Loucy (cell line): ENCODE data around the gene ATP5F1C.

Experiments used
- H2AFZ ChIP-seq: fragments of 200-600 bp; sonication (generic); 2 replicates; pipeline ENCODE4 v1.6.0; 2016; ENCODE audit warnings: antibody characterized with exemption, mild to moderate bottlenecking, low read length, moderate library complexity
- H3F3A ChIP-seq: fragments of 200-600 bp; 2 replicates; pipeline ENCODE4 v1.6.0; 2016; ENCODE audit warnings: antibody characterized with exemption, low read depth, mild to moderate bottlenecking
- H3K27me3 ChIP-seq: fragments of 200-600 bp; sonication (generic); 2 replicates; pipeline ENCODE4 v1.6.1; 2014; ENCODE audit warnings: low read length, mild to moderate bottlenecking; ENCODE audit not compliant: insufficient read depth, poor library complexity, severe bottlenecking
- H3K36me3 ChIP-seq: fragments of 200-600 bp; sonication (generic); 2 replicates; pipeline ENCODE4 v1.6.1; 2016; ENCODE audit warnings: low read length; ENCODE audit not compliant: insufficient read depth
- H3K4me1 ChIP-seq: fragments of 200-600 bp; sonication (generic); 2 replicates; pipeline ENCODE4 v1.5.1; 2014; ENCODE audit warnings: low read length, mild to moderate bottlenecking; ENCODE audit not compliant: insufficient read depth, poor library complexity, severe bottlenecking
- H3K4me2 ChIP-seq: fragments of 200-600 bp; sonication (generic); 2 replicates; pipeline ENCODE4 v1.6.0; 2014; ENCODE audit warnings: antibody characterized with exemption, low read length, low read depth, mild to moderate bottlenecking; ENCODE audit not compliant: poor library complexity, severe bottlenecking
- H3K4me3 ChIP-seq: fragments of 200-600 bp; sonication (generic); 2 replicates; pipeline ENCODE4 v1.5.1; 2014; ENCODE audit warnings: low read length, mild to moderate bottlenecking, mixed read lengths; ENCODE audit not compliant: poor library complexity, severe bottlenecking
- H3K79me2 ChIP-seq: fragments of 200-600 bp; sonication (generic); 2 replicates; pipeline ENCODE4 v1.6.1; 2014; ENCODE audit warnings: low read length; ENCODE audit not compliant: insufficient read depth
- H3K9ac ChIP-seq: fragments of 200-600 bp; sonication (generic); 2 replicates; pipeline ENCODE4 v1.6.0; 2014; ENCODE audit warnings: mild to moderate bottlenecking, low read depth, low read length, moderate library complexity; ENCODE audit not compliant: poor library complexity, severe bottlenecking
- H3K9me2 ChIP-seq: fragments of 200-600 bp; sonication (generic); replicated peaks from 2 replicates; pipeline ENCODE4 v1.6.1; 2016; ENCODE audit warnings: low read depth, low read length, mixed read lengths
- H3K9me3 ChIP-seq: fragments of 200-600 bp; sonication (generic); 2 replicates; pipeline ENCODE4 v1.6.1; 2014; ENCODE audit warnings: mild to moderate bottlenecking, antibody characterized with exemption, low read length, low read depth; ENCODE audit not compliant: insufficient read depth
- H4K20me1 ChIP-seq: fragments of 200-600 bp; sonication (generic); 2 replicates; pipeline ENCODE4 v1.6.0; 2014; ENCODE audit warnings: antibody characterized with exemption, low read length, mild to moderate bottlenecking; ENCODE audit not compliant: insufficient read depth, poor library complexity, severe bottlenecking
- EZH2phosphoT487 ChIP-seq: fragments of 200-600 bp; IDR thresholded peaks from 2 replicates; pipeline ENCODE4 v1.6.1; 2018; ENCODE audit warnings: antibody characterized with exemption, mild to moderate bottlenecking, moderate library complexity, borderline replicate concordance
- TF ChIP-seq, protein P1 (sequence below): fragments of 200-600 bp; sonication (generic); conservative IDR thresholded peaks from 2 replicates; pipeline ENCODE4 v1.5.1; 2014; ENCODE audit warnings: mild to moderate bottlenecking, antibody characterized with exemption, low read length

The ATP5F1C gene

DNA sequence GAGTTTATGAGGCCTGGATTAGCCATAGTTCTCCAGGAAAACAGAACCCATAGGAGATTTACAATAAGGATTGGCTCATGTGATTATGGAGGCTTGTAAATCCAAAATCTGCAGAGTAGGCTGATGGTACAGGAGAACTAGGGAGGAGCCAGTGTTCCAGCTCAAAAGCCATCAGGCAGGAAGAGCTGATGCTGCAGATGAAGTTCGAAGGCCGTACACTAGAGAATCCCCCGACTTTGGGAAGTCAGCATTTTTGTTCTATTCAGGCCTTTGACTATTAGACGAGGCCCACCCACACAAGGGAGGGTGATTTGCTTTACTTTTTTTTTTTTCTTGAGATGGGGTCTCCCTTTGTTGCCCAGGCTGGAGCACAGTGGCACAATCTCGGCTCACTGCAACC, 37.8 kb upstream of the ATP5F1C start:
- Histone ChIP-seq H3K9ac (no peak overlapping the region), H3K9me2 (no peaks in the 10 kb centered on the region), H4K20me1 (no peaks in the 10 kb centered on the region), H3K27me3 (no peaks in the 10 kb centered on the region), H3K36me3 (peaks cover 28% of the 10 kb centered on the region; the same call in 1 of the 2 replicates), H3K9me3 (no peaks in the 10 kb centered on the region), H2AFZ (no peak overlapping the region), H3K4me2 (no peak overlapping the region), H3F3A (no peaks in the 10 kb centered on the region), H3K4me3 (no peak overlapping the region), H3K4me1 (no peaks in the 10 kb centered on the region), H3K79me2 (no peaks in the 10 kb centered on the region)
- TF ChIP-seq, protein P1, sequence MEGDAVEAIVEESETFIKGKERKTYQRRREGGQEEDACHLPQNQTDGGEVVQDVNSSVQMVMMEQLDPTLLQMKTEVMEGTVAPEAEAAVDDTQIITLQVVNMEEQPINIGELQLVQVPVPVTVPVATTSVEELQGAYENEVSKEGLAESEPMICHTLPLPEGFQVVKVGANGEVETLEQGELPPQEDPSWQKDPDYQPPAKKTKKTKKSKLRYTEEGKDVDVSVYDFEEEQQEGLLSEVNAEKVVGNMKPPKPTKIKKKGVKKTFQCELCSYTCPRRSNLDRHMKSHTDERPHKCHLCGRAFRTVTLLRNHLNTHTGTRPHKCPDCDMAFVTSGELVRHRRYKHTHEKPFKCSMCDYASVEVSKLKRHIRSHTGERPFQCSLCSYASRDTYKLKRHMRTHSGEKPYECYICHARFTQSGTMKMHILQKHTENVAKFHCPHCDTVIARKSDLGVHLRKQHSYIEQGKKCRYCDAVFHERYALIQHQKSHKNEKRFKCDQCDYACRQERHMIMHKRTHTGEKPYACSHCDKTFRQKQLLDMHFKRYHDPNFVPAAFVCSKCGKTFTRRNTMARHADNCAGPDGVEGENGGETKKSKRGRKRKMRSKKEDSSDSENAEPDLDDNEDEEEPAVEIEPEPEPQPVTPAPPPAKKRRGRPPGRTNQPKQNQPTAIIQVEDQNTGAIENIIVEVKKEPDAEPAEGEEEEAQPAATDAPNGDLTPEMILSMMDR = no peak
- TF ChIP-seq EZH2phosphoT487 = no peak

GRCh38 chr10:7752251-7752650, 35.7 kb upstream of the ATP5F1C start:
- Histone ChIP-seq H3K9ac (no peak overlapping the region), H3K4me1 (no peaks in the 10 kb centered on the region), H3K9me2 (no peaks in the 10 kb centered on the region), H3K4me2 (no peak overlapping the region), H2AFZ (no peak overlapping the region), H3K79me2 (no peaks in the 10 kb centered on the region), H3F3A (no peaks in the 10 kb centered on the region), H3K4me3 (no peak overlapping the region), H3K27me3 (no peaks in the 10 kb centered on the region), H4K20me1 (no peaks in the 10 kb centered on the region), H3K36me3 (peaks cover 43% of the 10 kb centered on the region; the same call in 1 of the 2 replicates), H3K9me3 (no peaks in the 10 kb centered on the region)
- TF ChIP-seq, protein P1 = no peak
- no peak for TF ChIP-seq EZH2phosphoT487

DNA sequence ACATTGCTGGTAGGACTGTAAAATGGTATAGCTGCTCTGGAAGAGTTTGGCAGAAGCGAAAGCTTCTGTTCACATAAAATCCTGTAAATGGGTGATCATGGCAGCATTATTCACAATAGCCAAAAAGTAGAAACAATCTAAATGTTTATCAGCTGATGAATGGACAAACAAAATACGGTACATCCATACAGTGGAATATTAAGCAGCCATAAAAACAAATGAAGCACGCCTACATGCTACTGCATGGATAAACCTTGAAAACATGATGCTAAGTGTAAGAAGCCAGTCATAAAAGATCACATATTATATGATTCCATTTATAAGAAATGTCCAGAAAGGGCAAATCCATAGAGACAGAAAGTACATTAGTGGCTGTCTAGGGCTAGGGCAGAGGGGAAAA, 32.9 kb upstream of the ATP5F1C start:
- peaks cover 67% of the 10 kb centered on the region; the same call in 1 of the 2 replicates for H3K36me3 ChIP-seq
- H3F3A ChIP-seq = no peaks in the 10 kb centered on the region

More for the DNA sequence above, 32.9 kb upstream of the ATP5F1C start:
- H3K4me2 ChIP-seq = no peak overlapping the region
- TF ChIP-seq, protein P1 = no peak
- TF ChIP-seq EZH2phosphoT487 = no peak
- no peak overlapping the region for H3K9ac ChIP-seq
- no peaks in the 10 kb centered on the region for H3K9me2 ChIP-seq
- H3K4me1 ChIP-seq = no peaks in the 10 kb centered on the region
- H3K79me2 ChIP-seq = no peaks in the 10 kb centered on the region
- no peaks in the 10 kb centered on the region for H3K9me3 ChIP-seq
- H4K20me1 ChIP-seq = no peaks in the 10 kb centered on the region
- no peak overlapping the region for H3K4me3 ChIP-seq
- H2AFZ ChIP-seq = no peak overlapping the region
- H3K27me3 ChIP-seq = no peaks in the 10 kb centered on the region
